Measurements from ENCODE around the gene AGK. TPM values are rescaled to one million over a fixed set of nuclear protein-coding genes. Genes with fewer than 3 reads are reported as not detected.

AGK gene
- total RNA-seq, 1 donor from 2014 or later = 27.8 TPM

DNA sequence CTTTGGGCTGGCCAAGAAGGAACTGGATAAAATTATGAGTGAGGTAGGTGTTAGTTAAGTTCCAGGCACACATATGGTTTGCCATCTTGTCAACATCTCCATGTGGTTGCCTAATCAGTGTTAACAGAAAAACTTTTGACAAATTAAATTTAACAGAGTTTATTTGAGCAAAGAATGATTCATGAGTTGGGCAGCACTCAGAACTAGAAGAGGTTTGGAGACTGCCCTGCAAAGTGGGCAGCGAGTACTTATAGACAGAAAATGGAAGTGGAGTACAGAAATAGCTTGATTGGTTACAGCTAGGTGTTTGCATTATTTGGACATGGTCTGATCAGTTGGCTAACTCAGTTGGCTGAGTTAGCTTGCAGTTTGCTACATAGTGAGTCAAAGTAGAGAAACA, 37.5 kb upstream of the AGK start:
- Mint-ChIP-seq H3K9me3 (ENCODE audit: unreplicated experiment) (peaks cover 6% of the 10 kb centered on the region), H3K27me3 (ENCODE audit: unreplicated experiment) (peaks cover 35% of the 10 kb centered on the region), H3K4me1 (ENCODE audit: unreplicated experiment) (peaks cover 1% of the 10 kb centered on the region), H3K27ac (ENCODE audit: unreplicated experiment) (no peak overlapping the region), H3K4me3 (ENCODE audit: unreplicated experiment) (no peak overlapping the region), H3K36me3 (ENCODE audit: unreplicated experiment) (no peaks in the 10 kb centered on the region)
- TF ChIP-seq, protein P1, sequence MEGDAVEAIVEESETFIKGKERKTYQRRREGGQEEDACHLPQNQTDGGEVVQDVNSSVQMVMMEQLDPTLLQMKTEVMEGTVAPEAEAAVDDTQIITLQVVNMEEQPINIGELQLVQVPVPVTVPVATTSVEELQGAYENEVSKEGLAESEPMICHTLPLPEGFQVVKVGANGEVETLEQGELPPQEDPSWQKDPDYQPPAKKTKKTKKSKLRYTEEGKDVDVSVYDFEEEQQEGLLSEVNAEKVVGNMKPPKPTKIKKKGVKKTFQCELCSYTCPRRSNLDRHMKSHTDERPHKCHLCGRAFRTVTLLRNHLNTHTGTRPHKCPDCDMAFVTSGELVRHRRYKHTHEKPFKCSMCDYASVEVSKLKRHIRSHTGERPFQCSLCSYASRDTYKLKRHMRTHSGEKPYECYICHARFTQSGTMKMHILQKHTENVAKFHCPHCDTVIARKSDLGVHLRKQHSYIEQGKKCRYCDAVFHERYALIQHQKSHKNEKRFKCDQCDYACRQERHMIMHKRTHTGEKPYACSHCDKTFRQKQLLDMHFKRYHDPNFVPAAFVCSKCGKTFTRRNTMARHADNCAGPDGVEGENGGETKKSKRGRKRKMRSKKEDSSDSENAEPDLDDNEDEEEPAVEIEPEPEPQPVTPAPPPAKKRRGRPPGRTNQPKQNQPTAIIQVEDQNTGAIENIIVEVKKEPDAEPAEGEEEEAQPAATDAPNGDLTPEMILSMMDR (IDR thresholded peaks at IDR 0.05) = no peak
- no peak for DNase-seq (ENCODE audit: extremely low spot score, unreplicated experiment)

DNA sequence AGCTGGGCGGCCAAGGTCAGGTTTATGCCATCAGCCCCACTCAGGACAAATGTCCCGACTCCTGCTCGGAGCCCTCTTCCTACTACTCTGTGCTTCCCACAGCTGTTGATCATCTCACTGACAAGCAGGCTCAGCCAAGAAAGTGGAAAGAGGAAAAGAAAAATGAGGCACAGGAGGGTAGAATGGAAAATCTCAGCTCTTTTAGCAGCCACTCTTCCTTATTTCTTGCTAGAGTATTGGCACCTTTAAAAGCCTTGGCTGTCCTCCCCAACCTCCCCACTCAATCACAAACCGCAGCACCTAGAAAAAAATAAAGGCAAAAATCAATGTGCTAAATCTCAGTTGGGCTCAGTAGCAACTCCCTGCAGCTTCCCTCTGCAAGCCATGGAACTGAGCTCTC, 35.3 kb upstream of the AGK start:
- Mint-ChIP-seq H3K4me3 (ENCODE audit: unreplicated experiment) (no peak overlapping the region), H3K27me3 (ENCODE audit: unreplicated experiment) (peaks cover 24% of the 10 kb centered on the region), H3K27ac (ENCODE audit: unreplicated experiment) (no peak overlapping the region), H3K4me1 (ENCODE audit: unreplicated experiment) (peaks cover 1% of the 10 kb centered on the region), H3K36me3 (ENCODE audit: unreplicated experiment) (no peaks in the 10 kb centered on the region), H3K9me3 (ENCODE audit: unreplicated experiment) (peaks cover 6% of the 10 kb centered on the region)
- TF ChIP-seq, protein P1 (IDR thresholded peaks at IDR 0.05) = no peak
- DNase-seq (ENCODE audit: extremely low spot score, unreplicated experiment) = no peak

DNA sequence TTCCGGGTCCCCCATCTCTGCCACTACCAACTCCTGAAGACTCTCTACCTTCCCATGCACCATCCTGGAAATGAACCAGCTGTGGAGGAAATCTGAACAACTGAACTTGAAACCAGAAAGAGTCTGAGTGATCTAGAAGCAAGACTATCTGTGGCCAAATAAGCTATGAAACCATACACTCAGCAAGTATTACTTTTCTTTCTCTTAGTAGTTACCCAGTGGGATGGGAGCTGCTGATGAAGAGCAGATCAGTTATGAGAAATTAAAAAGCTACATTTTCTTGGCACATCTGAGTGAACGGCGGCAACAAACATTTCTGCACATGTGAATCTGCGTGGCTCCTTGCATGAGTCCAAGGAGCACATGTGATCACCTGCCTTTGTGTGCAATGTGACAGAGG, 31.6 kb upstream of the AGK start:
- no peaks in the 10 kb centered on the region for H3K36me3 Mint-ChIP-seq (ENCODE audit: unreplicated experiment)
- no peaks in the 10 kb centered on the region for H3K27me3 Mint-ChIP-seq (ENCODE audit: unreplicated experiment)
- H3K27ac Mint-ChIP-seq (ENCODE audit: unreplicated experiment) = no peak overlapping the region
- H3K4me1 Mint-ChIP-seq (ENCODE audit: unreplicated experiment) = no peaks in the 10 kb centered on the region
- no peak overlapping the region for H3K4me3 Mint-ChIP-seq (ENCODE audit: unreplicated experiment)
- TF ChIP-seq, protein P1 (IDR thresholded peaks at IDR 0.05) = no peak
- no peaks in the 10 kb centered on the region for H3K9me3 Mint-ChIP-seq (ENCODE audit: unreplicated experiment)
- no peak for DNase-seq (ENCODE audit: extremely low spot score, unreplicated experiment)

DNA sequence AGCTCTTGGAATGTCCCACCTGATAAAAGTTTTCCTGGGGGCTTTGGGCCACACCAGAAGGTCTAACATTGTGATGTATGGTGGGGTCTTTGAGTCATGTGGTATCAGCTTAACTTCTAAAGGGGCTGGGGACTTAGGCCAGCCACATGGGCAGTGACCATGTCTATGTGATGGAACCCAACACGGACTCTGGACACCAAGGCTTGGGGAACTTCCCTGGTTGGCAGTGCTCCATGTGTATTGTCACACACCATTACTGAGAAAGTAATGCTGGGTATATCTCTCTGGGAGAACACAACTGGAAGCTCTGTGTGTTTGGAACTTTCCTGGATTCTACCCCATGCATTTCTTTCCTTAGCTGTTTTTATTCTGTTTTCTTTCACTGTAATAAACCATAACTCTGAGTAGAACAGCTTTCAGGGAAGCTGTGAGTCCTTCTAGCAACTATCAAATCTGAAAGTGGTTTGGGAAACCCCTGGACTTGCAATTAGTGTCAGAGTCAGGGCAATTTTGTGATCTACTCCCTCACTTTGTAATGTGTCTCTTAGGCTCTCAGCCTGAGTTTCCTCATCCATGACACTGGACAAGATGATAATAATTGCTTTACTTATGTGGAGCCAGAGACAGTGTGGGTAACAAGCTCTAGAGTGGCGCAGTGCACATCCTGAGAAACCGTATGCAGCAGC, 28.4 kb upstream of the AGK start:
- no peak for DNase-seq (ENCODE audit: extremely low spot score, unreplicated experiment)
- H3K4me3 Mint-ChIP-seq (ENCODE audit: unreplicated experiment) = no peak overlapping the region
- no peak overlapping the region for H3K27ac Mint-ChIP-seq (ENCODE audit: unreplicated experiment)
- no peaks in the 10 kb centered on the region for H3K4me1 Mint-ChIP-seq (ENCODE audit: unreplicated experiment)
- TF ChIP-seq, protein P1 (IDR thresholded peaks at IDR 0.05) = no peak
- H3K27me3 Mint-ChIP-seq (ENCODE audit: unreplicated experiment) = peaks cover 7% of the 10 kb centered on the region
- no peaks in the 10 kb centered on the region for H3K36me3 Mint-ChIP-seq (ENCODE audit: unreplicated experiment)
- no peaks in the 10 kb centered on the region for H3K9me3 Mint-ChIP-seq (ENCODE audit: unreplicated experiment)

DNA sequence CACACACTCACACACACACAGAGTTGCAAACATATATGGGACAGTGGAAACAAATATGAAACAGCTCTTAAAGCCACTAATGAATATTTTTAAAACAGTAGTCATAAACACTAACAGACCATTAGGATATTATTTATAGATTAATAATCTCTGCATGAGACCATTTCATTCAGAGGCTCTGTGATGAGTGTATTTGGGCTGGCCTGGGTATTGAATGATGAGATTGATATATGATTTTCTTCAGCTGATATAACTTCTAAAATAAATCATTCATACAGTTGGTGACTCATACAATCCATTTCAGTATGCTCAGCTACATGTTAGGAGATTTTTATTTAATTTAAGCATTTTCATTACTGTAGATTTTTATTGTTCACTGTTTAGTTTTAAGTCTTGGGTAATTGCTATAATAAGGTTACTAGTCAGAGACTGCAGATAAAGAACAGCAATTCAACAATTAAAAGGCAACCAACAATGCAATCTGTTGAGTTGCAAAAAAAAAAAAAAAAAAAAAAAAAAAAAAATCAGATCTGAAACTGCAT, 25.2 kb upstream of the AGK start:
- Mint-ChIP-seq H3K9me3 (ENCODE audit: unreplicated experiment) (no peaks in the 10 kb centered on the region), H3K4me1 (ENCODE audit: unreplicated experiment) (no peaks in the 10 kb centered on the region), H3K27ac (ENCODE audit: unreplicated experiment) (no peak overlapping the region), H3K36me3 (ENCODE audit: unreplicated experiment) (no peaks in the 10 kb centered on the region), H3K4me3 (ENCODE audit: unreplicated experiment) (no peak overlapping the region), H3K27me3 (ENCODE audit: unreplicated experiment) (peaks cover 13% of the 10 kb centered on the region)
- TF ChIP-seq, protein P1 (IDR thresholded peaks at IDR 0.05) = no peak
- DNase-seq (ENCODE audit: extremely low spot score, unreplicated experiment) = no peak

Measured in osteocyte (in vitro differentiated cells).